ENCODE data around the gene MARCHF10.
"Not testable (repeated sequence)": the region's sequence is repeated elsewhere in the genome, so short reads cannot be mapped to it uniquely, and the experiment has no call there.

The MARCHF10 gene

DNA sequence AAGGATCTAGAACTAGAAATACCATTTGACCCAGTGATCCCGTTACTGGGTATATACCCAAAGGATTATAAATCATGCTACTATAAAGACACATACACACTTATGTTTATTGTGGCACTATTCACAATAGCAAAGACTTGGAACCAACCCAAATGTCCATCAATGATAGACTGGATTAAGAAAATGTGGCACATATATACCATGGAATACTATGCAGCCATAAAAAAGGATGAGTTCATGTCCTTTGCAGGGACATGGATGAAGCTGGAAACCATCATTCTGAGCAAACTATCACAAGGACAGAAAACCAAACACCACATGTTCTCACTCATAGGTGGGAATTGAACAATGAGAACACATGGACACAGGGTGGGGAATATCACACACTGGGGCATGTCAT, 22.1 kb downstream of the MARCHF10 start:
- not testable (repeated sequence) for DNase-seq

DNA sequence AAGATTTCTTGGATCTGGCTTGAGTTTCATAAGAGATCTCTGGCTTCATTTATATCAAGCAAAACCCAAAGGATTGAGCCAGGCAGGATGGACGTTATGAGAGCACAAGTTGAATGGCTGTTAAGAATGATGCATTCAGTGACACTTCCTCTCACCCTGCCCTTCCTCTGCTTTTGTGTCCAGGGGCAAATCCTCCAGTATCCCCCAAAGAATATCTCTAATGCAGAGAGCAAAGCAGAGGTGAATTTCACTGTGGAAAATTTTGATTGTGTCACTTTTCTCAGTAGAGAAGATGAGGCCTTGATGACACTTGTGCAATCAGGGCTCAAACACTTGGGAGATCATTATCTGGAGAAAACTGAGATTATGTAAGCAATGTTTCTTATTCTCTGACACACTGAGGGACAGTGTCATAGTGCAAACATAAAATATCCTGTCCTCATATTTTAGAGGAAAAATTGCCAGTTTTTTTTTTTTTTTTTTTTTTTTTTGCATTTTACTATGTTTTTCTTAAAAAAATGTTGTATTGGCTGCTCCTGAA, 25.3 kb downstream of the MARCHF10 start:
- no peak for DNase-seq

DNA sequence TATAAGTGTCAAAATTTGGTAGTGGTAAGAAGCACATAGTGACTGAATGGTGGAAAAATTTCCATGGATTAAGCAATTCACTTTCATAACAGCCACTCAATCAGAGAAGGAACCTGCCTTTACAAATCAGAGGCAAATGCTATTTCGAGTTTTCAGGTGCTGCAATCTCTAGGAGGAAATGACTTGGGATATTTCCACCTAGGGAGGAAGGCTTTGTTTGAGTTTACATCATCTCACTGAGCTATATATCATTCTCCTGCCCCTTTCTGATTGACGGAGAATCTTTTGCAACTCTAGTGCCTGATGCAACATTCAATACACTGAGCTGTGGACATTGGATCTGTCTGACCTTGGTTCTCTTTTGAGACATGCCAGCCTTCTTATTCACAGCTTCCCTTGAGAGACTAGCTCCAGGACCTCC, 26.3 kb downstream of the MARCHF10 start:
- DNase-seq, result no peak

DNA sequence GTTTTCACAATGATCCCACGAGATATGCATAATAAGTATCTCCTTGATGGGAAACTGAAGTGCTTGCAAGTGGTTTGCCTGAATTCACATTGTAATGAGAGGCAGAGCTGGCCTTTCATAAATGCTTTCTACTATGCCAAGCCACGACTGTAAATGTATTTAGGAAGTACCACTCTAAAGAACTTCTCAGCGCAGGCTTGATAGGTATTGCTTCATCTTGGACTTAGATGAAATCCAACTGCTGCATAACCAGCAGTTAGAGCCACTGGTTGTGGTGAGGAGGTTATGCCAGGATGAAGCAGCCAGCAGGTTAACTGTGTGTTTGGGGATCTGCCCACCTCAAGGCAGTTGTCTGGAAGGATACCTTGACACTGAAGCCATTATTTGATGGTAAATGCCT, 26.8 kb downstream of the MARCHF10 start:
- DNase-seq, result no peak

DNA sequence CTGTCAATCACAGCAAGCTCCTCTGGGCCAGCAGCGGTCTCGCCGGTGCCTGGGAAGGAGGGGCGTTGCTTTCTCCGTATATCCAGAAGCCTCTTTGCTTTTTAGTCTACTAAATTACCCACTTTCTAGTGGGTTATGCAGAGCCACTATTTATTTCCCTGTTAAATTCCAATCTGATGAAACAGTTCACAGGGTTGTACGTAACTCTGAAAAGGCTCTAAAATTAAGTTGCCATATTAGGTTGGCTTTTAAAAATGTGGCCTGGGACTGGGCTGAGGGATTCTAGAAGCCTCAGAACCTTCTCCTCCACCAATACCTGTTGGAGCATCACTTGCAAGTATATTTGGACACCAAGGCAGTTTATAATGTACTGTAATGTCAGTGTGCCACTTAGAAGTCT, 27.2 kb downstream of the MARCHF10 start:
- DNase-seq, result no peak

DNA sequence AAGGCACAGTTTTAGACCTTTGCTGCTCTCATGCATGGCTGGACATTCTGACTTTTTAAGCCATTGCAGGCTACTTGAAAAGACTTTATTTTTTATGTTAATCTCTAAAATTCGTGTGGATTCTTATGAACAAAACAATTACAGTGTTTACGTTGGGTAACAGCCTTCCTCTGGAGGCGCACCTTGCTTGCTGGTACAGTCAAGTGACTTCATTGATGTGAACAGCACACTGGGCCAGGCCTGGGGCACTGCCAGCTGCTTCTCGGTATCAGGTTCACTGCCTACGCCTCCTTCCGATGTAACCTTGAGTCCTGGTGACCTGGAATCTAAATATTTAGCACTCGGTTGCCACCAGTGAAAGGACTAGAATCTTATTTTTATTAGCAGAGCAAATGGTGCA, 27.8 kb downstream of the MARCHF10 start:
- DNase-seq, result no peak

DNA sequence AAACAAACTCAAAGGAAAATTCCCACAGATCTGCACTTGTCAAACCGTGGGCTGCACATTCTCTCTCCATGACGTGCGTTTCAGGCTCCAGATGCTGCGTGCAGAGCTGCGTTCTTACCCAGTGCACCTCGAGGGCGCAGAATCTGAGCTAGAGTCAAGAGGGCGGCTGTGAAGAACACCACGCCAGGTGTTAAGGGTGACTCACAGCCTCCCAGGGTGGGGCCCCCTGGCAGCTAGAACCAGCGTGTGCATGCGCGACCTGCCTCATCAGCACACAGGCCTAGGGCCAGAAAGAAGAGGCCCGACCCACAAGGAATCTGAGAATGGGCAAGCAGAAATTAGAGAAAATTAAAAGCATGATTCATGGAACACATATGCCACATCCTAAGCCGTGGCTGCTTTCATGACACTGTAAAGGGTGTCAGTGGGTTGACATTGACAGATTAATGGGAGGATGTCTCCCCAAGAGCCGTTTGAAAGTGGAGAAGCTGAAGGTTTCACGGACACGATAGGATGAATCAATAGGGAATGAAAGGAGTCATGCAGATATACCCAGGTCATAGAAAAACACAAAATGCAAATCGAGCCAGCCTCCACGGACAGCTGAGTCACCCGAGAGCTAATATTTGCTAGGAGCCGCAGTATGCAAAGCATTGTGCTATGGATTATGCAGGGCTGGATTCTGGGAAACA, 29.0 kb downstream of the MARCHF10 start:
- DNase-seq, result no peak

DNA sequence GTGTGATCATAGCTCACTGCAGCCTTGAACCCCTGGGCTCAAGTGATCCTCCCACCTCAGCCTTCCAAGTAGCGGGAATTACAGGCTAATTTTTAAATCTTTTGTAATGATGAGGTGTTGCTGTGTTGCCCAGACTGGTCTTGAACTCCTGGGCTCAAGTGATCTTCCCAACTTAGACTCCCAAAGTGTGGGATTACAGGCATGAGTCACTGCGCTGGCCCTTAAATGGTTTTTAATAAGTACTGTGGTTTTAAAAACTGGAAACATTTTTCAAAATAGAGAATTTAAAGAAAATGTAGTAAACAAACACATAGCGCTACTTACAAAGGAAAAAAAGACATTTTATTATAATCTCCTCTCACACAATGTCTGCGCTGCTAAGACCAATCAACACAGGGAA, 32.2 kb downstream of the MARCHF10 start:
- no peak for DNase-seq

DNA sequence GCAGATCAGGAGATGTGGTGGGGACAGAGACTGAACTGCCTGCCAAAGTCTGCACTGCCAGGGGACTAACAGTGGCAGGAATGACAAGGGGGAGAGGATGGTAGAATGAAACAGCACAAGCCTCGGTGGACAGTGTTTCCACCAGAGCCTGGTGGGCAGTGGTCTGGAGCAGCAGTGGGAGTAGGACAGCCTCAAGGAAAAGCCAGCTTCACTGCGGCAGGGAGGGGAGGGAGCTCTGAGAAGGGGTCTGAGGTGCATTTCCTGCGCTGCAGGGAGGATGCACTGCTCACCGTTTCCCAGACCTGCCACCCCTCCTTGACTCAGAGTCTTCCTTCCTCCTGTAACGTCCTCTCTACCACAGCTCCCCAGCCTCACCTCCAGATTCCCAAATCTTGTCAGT, 33.8 kb downstream of the MARCHF10 start:
- DNase-seq, result no peak

DNA sequence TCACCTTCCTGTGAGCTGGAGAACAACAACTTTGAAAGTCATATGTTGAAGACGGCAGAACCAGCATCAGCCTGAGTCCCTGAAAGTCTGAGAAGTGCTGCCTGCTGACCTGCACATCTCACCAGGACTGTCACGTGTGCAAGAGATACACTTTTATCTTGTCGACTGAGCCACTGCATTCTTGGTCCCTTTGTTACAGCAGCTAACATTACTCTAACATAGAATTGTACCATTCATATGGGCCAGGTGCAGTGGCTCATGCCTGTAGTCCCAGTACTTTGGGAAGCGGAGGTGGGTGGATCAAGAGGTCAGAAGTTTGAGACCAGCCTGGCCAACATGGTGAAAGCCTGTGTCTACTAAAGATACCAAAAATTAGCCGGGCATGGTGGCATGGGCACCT, 40.1 kb downstream of the MARCHF10 start:
- DNase-seq, result no peak

DNA sequence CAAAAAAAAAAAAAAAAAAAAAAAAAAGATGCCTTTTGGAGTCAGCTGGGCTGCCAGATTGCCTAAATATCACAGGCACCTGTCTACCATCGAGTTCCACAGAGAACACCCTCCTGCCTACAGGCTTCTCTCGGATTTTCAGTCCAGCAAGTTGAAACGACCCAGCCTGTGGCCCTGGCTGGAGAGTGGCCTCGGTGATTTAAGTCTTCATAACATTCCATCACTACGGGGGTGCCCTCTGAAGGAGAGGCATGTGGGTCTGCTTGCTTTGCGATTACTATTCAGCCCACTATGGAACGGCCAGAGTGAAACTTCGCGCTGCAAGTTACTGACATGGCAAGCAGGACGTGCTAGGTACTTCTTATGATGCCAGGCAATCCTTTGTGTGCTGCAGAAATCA, 42.8 kb downstream of the MARCHF10 start:
- no peak for DNase-seq

DNA sequence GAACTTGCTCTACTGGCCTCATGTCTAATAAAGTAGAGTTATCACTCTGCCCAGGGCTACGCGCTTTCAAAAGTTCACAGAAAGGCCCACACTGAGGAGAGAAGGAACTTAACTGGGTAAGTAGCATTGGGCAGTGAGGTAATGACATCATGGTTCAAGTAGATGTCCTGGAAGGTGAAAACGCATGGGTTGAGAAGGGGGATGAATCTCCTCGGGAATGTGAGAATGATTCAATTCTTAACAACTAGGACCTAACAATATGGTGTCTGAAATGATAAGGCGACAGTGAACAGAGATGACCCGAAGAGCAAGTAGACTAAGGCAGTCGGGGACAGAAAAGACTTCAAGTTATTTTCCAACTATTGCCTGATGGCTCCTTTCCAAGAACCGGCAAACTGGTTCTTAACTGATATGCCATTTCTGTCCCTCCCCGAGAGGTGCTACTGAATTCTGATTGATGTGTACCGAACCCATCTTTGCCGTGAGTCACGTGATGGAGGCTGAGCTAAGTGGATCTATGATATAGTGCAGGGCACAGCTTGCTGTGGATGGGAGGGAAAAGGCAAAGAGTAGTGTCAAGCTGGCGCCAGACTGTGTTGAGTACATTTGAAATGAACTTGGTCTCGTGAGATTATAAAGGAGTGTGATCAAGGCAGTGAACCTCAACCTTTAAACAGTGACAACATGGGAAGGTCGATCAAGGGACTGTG, 44.1 kb downstream of the MARCHF10 start:
- DNase-seq, result no peak

DNA sequence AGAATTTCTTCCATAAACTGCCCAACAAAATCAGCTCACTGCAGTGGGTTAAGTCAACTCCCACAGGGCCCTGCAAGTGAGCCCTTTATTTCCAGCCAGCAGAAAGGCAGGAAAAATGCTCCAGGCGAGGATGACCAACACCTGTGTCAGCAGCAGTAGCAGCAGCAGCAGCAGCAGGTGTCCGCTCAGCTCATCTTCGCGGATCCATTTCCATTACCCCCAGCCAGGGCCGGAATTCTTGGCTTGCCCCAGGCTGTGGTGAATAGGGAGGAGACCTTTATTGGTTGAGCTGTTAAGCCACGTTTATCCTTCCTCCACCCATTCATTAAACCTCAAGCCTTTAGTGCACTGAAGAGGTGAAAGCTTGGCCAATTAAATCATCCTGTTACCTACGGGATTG, 46.2 kb downstream of the MARCHF10 start:
- no peak for DNase-seq

DNA sequence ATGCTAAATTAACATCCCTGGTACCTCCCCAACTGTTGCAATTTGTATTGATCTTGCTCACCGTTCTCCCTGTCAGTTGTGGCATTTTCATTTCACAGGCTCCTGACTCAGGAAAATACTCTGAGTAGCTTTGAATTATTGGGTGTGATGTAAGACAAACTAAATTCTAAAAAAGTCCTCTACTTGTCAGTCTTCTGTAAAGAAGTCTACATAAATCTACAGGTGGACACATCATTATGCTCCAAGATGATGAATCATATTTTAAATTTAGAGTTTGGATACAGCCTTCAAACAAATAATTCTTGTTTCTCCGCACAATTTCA, 47.2 kb downstream of the MARCHF10 start:
- no peak for DNase-seq

DNA sequence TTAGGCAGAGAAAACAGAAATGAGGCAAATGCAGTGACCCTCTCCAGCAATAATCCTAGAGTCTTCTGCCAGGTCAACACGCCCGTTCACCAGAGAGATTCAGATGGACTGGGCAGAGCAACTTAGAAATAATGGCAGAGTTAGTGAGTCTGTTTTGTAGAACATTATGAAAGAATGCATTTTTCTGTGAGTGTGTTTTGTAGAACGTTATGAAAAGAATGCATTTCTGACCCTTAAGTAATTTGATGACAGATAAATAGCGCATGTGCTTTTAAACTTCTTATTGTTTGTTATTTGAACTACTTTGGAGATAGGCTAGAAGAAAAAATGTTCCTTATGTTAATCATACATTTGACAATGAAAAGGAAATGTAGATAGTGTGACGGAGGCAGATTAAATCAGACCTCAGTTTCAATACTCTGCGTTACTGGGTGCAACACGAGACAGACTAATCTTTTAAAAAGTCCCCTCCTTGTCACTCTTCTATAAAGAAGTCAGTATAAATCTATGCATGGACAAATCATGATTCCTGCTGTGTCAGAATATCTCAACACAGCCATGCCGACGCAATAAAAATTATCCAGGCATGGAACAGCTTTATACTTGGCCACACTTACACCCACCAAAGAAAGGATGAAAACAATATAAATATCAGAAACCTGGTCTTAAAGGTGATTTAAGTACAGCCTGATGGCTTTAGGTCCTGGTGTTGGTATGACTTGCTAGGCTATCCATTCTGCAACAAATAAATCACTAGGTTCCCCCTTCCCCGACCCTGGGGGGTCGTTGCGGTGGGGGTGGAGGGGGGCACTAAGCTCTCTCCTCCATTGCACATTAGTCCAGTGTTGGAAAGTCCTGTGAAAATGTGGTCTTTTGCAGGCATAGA, 47.8 kb downstream of the MARCHF10 start:
- DNase-seq, result no peak

DNA sequence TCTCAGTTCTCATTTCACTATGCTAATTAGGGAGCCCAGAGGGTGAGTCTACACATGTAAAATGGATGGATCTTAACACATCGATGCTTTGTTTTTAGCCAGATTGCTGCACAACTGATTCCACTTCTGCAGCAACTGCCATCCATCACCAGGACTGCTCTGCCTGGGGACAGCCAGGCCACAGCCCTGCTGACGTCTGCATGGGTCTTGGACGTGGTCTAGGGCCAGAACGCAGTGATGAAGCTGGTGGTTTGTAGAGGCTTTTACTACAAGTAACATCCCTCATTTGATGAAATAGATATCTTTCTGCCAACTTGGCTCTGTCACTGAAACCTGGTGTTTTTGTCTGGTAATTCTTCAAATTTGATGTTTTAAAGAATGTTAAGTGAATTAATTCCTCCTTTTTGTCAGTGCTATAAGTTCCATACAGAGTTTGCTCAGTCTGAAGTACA, 50.6 kb downstream of the MARCHF10 start:
- no peak for DNase-seq

DNA sequence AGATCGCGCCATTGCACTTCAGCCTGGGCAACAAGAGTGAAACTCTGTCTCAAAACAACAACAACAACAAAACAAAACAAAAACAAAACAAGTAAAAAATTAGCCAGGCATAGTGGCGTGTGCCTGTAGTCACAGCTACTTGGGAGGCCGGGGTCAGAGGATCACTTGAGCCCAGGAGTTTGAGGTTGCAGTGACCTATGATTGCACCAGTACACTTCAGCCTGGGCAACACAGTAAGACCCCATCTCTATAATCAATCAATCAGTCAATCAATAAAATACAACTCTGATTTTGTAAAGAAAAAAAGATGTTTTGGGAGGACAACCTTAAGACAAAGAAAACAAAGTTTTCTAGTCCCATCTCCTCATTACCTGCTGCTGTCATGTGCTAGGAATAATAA, 51.9 kb downstream of the MARCHF10 start:
- DNase-seq, result no peak

DNA sequence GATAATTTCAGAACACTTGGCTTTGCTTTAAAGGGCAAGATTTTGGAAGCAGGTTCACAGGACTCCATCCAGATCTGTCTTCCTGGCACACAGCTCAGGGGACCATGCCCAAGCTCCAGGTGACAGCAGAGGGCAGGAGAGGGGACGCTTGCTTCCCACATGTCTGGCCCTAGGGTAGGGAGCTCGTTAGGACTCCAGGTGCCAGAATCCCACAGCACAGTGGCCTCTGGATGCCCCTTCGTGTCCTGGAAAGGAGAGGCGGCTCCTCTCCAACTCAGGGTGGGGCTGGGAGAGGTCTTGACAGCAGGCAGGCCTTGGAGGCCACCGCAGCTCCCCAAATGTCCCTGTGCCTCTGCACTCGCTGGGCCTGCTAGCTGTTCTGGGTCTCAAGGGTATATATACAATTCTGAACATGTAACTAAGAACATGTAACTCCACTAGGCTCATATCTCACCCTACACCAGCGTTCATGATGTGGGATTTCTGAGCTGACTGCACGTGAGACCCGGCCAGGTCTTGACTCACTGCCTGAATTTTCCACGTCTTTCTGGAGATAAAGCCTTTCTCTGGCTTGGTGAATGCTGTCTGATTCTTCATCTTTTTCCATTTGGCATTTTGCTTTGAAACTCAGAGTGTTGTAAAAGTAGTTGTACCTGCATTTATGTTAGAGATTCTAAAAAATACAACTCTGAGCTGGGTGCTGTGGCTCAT, 52.8 kb downstream of the MARCHF10 start:
- no peak for DNase-seq

DNA sequence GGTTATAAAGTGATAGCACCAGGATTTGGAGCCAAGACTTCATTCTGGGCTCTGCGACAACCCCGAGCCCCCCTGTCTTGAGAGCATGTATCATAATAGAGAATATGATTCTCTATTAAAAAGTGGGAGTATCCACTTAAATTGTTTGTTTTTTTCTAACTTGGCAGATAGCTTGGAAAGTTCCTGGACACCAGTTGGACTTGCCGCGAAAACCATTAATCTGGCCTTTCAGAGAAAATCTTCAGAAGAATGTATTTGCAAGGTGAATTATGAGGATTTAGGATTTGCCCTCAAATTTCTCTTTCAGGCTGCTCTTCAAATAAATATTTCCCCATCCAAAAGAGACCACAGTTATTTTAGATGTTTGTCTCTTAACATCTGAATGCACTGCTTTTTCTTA, 53.5 kb downstream of the MARCHF10 start:
- DNase-seq, result no peak

DNA sequence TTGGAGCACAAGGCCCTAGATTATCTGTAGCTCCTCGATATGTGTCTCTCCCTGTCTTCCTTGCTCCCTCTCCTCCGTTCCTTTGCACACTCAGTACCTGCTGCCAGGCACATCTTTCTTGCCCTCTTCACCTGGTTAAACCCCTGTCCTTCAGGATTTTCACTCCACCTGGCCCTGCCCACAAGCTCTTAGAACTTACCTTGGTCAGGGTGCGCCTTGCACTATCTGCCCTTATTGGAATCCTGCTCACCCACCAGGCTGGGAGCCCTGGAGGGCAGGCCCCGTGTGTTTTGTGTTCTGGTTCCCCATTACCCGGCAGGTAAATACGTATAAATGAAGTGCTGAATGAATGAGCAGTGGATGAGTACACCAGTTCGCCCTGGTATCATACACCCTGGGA, 54.6 kb downstream of the MARCHF10 start:
- no peak for DNase-seq

DNA sequence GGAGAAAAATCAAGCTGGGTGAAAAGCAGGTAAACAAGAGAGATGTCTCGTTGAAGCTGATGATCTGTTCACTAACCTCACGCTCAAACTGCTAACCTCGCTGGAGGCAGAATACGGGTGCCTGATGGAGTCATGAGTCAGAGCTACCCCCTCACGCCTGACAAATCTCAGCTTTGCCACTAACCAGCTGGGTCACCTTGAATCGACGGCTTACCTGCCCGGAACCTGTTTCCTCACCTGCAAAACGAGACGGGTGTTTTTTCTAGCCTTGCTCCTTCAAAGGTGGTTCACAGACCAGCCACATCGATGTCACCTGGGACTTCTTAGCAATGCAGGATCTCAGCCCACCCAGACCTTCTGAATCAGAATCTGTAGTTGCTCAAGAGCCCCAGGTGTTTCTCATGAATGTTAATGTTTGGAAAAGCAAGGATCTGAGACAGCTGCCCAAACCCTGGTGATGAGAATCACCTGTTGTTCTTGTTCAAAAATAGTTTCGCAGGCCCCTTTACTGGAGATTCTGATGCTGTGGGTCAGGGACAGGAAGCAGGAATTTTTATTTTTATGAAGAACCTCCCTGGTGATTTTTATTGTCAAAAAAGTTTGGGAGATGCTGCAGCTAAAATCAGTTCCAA, 56.9 kb downstream of the MARCHF10 start:
- no peak for DNase-seq

DNA sequence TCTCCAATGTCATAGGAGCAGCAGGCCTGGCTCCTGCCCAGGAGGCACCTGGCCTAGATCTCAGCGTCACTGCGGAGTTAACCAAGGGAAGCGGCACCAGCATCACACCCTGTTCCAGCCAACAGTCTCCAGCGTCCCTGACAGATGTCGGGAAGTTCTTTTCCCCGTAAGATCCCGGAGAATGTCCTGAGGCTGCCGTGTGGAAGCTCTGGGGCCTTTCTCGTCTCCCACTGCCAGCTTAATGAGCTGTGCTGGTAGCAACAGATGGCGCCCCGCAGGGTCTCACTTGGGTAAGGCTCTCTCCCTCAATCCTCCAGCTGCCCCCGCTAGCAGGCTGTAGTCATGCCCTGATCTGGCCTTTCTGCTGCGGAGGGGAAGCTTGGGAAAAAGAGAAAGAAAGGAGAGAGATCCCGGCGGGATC, 57.5 kb downstream of the MARCHF10 start:
- DNase-seq, result no peak

Measured in activated CD4-positive, alpha-beta T cell treated with anti-CD3 and anti-CD28 coated beads for 4 hours (primary cell).